WTC11 (cell line): ENCODE measurements around the gene NINJ2. TPM values are rescaled to one million over a fixed set of nuclear protein-coding genes. Genes with fewer than 3 reads are reported as not detected.

ENCODE experiments used
- ATAC-seq: fragments of 200-7000 bp; cut with Tn5 transposase; 2 replicates; pipeline ENCODE4 v1.10.0; 2021; ENCODE audit warnings: mild to moderate bottlenecking, moderate library complexity
- CTCF ChIA-PET: fragments of 300-600 bp; sonication (Branson Sonifier 250); formaldehyde crosslinking; loops from one replicate; lab custom pipeline; 2021; ENCODE audit warnings: antibody characterized with exemption; lab: Charles Lee
- POLR2A ChIA-PET: fragments of 350-600 bp; sonication (Branson Sonifier 250); formaldehyde crosslinking; loops from one replicate; lab custom pipeline; 2021; ENCODE audit warnings: antibody characterized with exemption; lab: Charles Lee
- DNase-seq: peaks from one replicate; pipeline ENCODE4 v3.0.0; 2021; ENCODE audit warnings: low spot score
- H3K27ac Mint-ChIP-seq: 2 replicates; pipeline ENCODE4 v1.8.0; 2021; ENCODE audit warnings: mixed read lengths
- H3K27me3 Mint-ChIP-seq: 2 replicates; pipeline ENCODE4 v1.8.0; 2021; ENCODE audit warnings: low read depth, mild to moderate bottlenecking, moderate library complexity, mixed read lengths
- H3K36me3 Mint-ChIP-seq: 2 replicates; pipeline ENCODE4 v1.8.0; 2021; ENCODE audit warnings: mixed read lengths
- H3K4me1 Mint-ChIP-seq: 2 replicates; pipeline ENCODE4 v1.8.0; 2022; ENCODE audit warnings: mixed read lengths
- H3K4me3 Mint-ChIP-seq: 2 replicates; pipeline ENCODE4 v1.8.0; 2021; ENCODE audit warnings: mild to moderate bottlenecking, moderate library complexity, mixed read lengths
- H3K9me3 Mint-ChIP-seq: 2 replicates; pipeline ENCODE4 v1.8.0; 2021; ENCODE audit warnings: mixed read lengths
- ATF1 ChIP-seq: sonication (generic); formaldehyde crosslinking; IDR thresholded peaks from 2 replicates; pipeline ENCODE4 v1.8.1; 2023; ENCODE audit warnings: mild to moderate bottlenecking, moderate library complexity, missing genetic modification reagents
- CDX4 ChIP-seq: fragments of 250-450 bp; sonication (Bioruptor Pico); IDR thresholded peaks from 2 replicates; pipeline ENCODE4 v1.9.0; 2021; ENCODE audit warnings: moderate library complexity, mild to moderate bottlenecking, inconsistent platforms, borderline replicate concordance
- E2F4 ChIP-seq: sonication (generic); formaldehyde crosslinking; IDR thresholded peaks from 2 replicates; pipeline ENCODE4 v1.8.1; 2022; ENCODE audit warnings: low read depth, mild to moderate bottlenecking, moderate library complexity, missing genetic modification reagents, borderline replicate concordance
- FOXP4 ChIP-seq: sonication (generic); formaldehyde crosslinking; IDR thresholded peaks from 2 replicates; pipeline ENCODE4 v1.8.0; 2022; ENCODE audit warnings: mild to moderate bottlenecking, missing genetic modification reagents
- GRHL2 ChIP-seq: fragments of 250-450 bp; sonication (Bioruptor Pico); IDR thresholded peaks from 2 replicates; pipeline ENCODE4 v1.8.0; 2022; ENCODE audit warnings: mild to moderate bottlenecking, moderate library complexity; ENCODE audit not compliant: insufficient replicate concordance, severe bottlenecking
- JAZF1 ChIP-seq: fragments of 250-450 bp; sonication (Bioruptor Pico); IDR thresholded peaks from 2 replicates; pipeline ENCODE4 v1.9.0; 2021; ENCODE audit warnings: moderate library complexity, mild to moderate bottlenecking, inconsistent platforms
- KAT7 ChIP-seq: sonication (generic); formaldehyde crosslinking; IDR thresholded peaks from 2 replicates; pipeline ENCODE4 v1.8.1; 2023; ENCODE audit warnings: missing genetic modification reagents, mild to moderate bottlenecking, borderline replicate concordance
- MXD4 ChIP-seq: fragments of 250-450 bp; sonication (Bioruptor Pico); IDR thresholded peaks from 2 replicates; pipeline ENCODE4 v1.8.0; 2021; ENCODE audit warnings: mild to moderate bottlenecking, moderate library complexity, borderline replicate concordance
- MYBL2 ChIP-seq: sonication (generic); formaldehyde crosslinking; IDR thresholded peaks from 2 replicates; pipeline ENCODE4 v1.8.1; 2023; ENCODE audit warnings: mild to moderate bottlenecking, moderate library complexity, missing genetic modification reagents
- NR3C1 ChIP-seq: sonication (generic); formaldehyde crosslinking; conservative IDR thresholded peaks from 2 replicates; pipeline ENCODE4 v1.8.1; 2023; ENCODE audit warnings: low read depth, mild to moderate bottlenecking, missing genetic modification reagents
- RELA ChIP-seq: sonication (generic); formaldehyde crosslinking; IDR thresholded peaks from 2 replicates; pipeline ENCODE4 v1.8.1; 2022; ENCODE audit warnings: missing genetic modification reagents, mild to moderate bottlenecking, borderline replicate concordance
- SMAD4 ChIP-seq: sonication (generic); formaldehyde crosslinking; IDR thresholded peaks from 2 replicates; pipeline ENCODE4 v1.8.0; 2022; ENCODE audit warnings: mild to moderate bottlenecking, missing genetic modification reagents
- STAT6 ChIP-seq: sonication (generic); formaldehyde crosslinking; conservative IDR thresholded peaks from 2 replicates; pipeline ENCODE4 v1.8.1; 2023; ENCODE audit warnings: mild to moderate bottlenecking, low read depth, missing genetic modification reagents, moderate library complexity
- ZMAT4 ChIP-seq: fragments of 250-450 bp; sonication (Bioruptor Pico); IDR thresholded peaks from 2 replicates; pipeline ENCODE4 v1.9.0; 2021; ENCODE audit warnings: mild to moderate bottlenecking
- ZNF232 ChIP-seq: sonication (generic); formaldehyde crosslinking; IDR thresholded peaks from 2 replicates; pipeline ENCODE4 v1.8.0; 2022; ENCODE audit warnings: mild to moderate bottlenecking, missing genetic modification reagents
- ZNF263 ChIP-seq: sonication (generic); formaldehyde crosslinking; IDR thresholded peaks from 2 replicates; pipeline ENCODE4 v1.8.1; 2022; ENCODE audit warnings: low read depth, mild to moderate bottlenecking, moderate library complexity, missing genetic modification reagents
- ZNF512 ChIP-seq: sonication (generic); formaldehyde crosslinking; IDR thresholded peaks from 2 replicates; pipeline ENCODE4 v1.8.1; 2022; ENCODE audit warnings: missing genetic modification reagents, borderline replicate concordance
- total RNA-seq: library from RNA; stranded (reverse); gene quantifications from 3 replicates; pipeline ENCODE4 v1.2.3, GENCODE V29; 2021
- TF ChIP-seq, protein P1 (sequence below): sonication (generic); formaldehyde crosslinking; IDR thresholded peaks from 2 replicates; pipeline ENCODE4 v1.8.1; 2022; ENCODE audit warnings: mild to moderate bottlenecking, moderate library complexity, missing genetic modification reagents
- TF ChIP-seq, protein P2 (sequence below): sonication (generic); formaldehyde crosslinking; IDR thresholded peaks from 2 replicates; pipeline ENCODE4 v1.8.1; 2023; ENCODE audit warnings: mild to moderate bottlenecking, missing genetic modification reagents, borderline replicate concordance
- TF ChIP-seq, protein P3 (sequence below): sonication (generic); formaldehyde crosslinking; IDR thresholded peaks from 2 replicates; pipeline ENCODE4 v1.8.0; 2022; ENCODE audit warnings: mild to moderate bottlenecking, missing genetic modification reagents

NINJ2 gene
- total RNA-seq, 1 experiment from 2014 or later: 0.42 TPM

- no peak overlapping the region for H3K27ac Mint-ChIP-seq
- ATAC-seq (no peak), DNase-seq (no peak)
- H3K36me3 Mint-ChIP-seq: no peaks in the 10 kb centered on the region
- ChIA-PET CTCF (no interaction called here), POLR2A (no interaction called here)
- TF ChIP-seq ZNF512: no peak
- TF ChIP-seq, protein P1, sequence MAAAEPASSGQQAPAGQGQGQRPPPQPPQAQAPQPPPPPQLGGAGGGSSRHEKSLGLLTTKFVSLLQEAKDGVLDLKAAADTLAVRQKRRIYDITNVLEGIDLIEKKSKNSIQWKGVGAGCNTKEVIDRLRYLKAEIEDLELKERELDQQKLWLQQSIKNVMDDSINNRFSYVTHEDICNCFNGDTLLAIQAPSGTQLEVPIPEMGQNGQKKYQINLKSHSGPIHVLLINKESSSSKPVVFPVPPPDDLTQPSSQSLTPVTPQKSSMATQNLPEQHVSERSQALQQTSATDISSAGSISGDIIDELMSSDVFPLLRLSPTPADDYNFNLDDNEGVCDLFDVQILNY (CRISPR knock-in tag): no peak
- no peak for TF ChIP-seq ZMAT4 (CRISPR knock-in tag)
- TF ChIP-seq ZNF263: no peak
- no peak for TF ChIP-seq ZNF232
- TF ChIP-seq GRHL2 (CRISPR knock-in tag): no peak
- no peak for TF ChIP-seq SMAD4 (CRISPR knock-in tag)
- TF ChIP-seq RELA (CRISPR knock-in tag): no peak
- no peak for TF ChIP-seq E2F4 (CRISPR knock-in tag)
- no peak for TF ChIP-seq STAT6 (CRISPR knock-in tag)
- TF ChIP-seq KAT7 (CRISPR knock-in tag): no peak
- no peak for TF ChIP-seq MXD4
- TF ChIP-seq FOXP4 (CRISPR knock-in tag): no peak
- no peak for TF ChIP-seq JAZF1 (CRISPR knock-in tag)
- no peak for TF ChIP-seq CDX4 (CRISPR knock-in tag)
- no peak for TF ChIP-seq MYBL2 (CRISPR knock-in tag)
- TF ChIP-seq NR3C1 (CRISPR knock-in tag): no peak
- TF ChIP-seq, protein P2, sequence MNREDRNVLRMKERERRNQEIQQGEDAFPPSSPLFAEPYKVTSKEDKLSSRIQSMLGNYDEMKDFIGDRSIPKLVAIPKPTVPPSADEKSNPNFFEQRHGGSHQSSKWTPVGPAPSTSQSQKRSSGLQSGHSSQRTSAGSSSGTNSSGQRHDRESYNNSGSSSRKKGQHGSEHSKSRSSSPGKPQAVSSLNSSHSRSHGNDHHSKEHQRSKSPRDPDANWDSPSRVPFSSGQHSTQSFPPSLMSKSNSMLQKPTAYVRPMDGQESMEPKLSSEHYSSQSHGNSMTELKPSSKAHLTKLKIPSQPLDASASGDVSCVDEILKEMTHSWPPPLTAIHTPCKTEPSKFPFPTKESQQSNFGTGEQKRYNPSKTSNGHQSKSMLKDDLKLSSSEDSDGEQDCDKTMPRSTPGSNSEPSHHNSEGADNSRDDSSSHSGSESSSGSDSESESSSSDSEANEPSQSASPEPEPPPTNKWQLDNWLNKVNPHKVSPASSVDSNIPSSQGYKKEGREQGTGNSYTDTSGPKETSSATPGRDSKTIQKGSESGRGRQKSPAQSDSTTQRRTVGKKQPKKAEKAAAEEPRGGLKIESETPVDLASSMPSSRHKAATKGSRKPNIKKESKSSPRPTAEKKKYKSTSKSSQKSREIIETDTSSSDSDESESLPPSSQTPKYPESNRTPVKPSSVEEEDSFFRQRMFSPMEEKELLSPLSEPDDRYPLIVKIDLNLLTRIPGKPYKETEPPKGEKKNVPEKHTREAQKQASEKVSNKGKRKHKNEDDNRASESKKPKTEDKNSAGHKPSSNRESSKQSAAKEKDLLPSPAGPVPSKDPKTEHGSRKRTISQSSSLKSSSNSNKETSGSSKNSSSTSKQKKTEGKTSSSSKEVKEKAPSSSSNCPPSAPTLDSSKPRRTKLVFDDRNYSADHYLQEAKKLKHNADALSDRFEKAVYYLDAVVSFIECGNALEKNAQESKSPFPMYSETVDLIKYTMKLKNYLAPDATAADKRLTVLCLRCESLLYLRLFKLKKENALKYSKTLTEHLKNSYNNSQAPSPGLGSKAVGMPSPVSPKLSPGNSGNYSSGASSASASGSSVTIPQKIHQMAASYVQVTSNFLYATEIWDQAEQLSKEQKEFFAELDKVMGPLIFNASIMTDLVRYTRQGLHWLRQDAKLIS: no peak
- TF ChIP-seq, protein P3, sequence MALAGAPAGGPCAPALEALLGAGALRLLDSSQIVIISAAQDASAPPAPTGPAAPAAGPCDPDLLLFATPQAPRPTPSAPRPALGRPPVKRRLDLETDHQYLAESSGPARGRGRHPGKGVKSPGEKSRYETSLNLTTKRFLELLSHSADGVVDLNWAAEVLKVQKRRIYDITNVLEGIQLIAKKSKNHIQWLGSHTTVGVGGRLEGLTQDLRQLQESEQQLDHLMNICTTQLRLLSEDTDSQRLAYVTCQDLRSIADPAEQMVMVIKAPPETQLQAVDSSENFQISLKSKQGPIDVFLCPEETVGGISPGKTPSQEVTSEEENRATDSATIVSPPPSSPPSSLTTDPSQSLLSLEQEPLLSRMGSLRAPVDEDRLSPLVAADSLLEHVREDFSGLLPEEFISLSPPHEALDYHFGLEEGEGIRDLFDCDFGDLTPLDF (CRISPR knock-in tag): no peak
- TF ChIP-seq ATF1: no peak
- H3K27me3 Mint-ChIP-seq: no peaks in the 10 kb centered on the region
- H3K4me3 Mint-ChIP-seq: no peak overlapping the region
- no peaks in the 10 kb centered on the region for H3K4me1 Mint-ChIP-seq
- peaks cover 13% of the 10 kb centered on the region for H3K9me3 Mint-ChIP-seq
Observed at GRCh38 chr12:590206-590750, 73.0 kb downstream of the NINJ2 start.
